A549 (cell line): ENCODE results near the gene GRIK1. TPM values are rescaled to one million over a fixed set of nuclear protein-coding genes. Genes with fewer than 3 reads are reported as not detected.

ENCODE experiments used
- ATAC-seq, 2 experiments: fragments of 200-7000 bp in 1 of 2; fragments of >200 bp in 1 of 2; cut with Nextera tagmentation in 1 of 2; cut with Tn5 transposase in 1 of 2; 3 replicates each; pipeline versions ENCODE4 v1.8.0 to v1.9.1; 2018 to 2020; ENCODE audit warnings: mild to moderate bottlenecking in 1 of 2, moderate library complexity in 1 of 2
- CTCF ChIA-PET: fragments of 300-600 bp; sonication (Branson Sonifier 250); formaldehyde crosslinking; extraction: SDS; loops from one replicate; lab custom pipeline; 2021; ENCODE audit warnings: antibody characterized with exemption, inconsistent platforms; lab: Yijun Ruan, JAX
- POLR2A ChIA-PET: fragments of 350-600 bp; formaldehyde crosslinking; extraction: SDS; loops from one replicate; lab custom pipeline; 2021; ENCODE audit warnings: antibody characterized with exemption, inconsistent platforms; lab: Yijun Ruan, JAX
- DNase-seq, 2 experiments: peaks; one replicate each; pipeline versions ENCODE4 v3.0.0 to v3.0.0-alpha.2; 2011 to 2016; ENCODE audit warnings: low read depth in 1 of 2, low spot score in 1 of 2
- FAIRE-seq: peaks from 2 replicates; lab custom pipeline; 2011; peaks lifted over from hg19 to GRCh38; lab: Jason Lieb, UNC
- H3K27ac ChIP-seq, 2 experiments: fragments of >200 bp; sonication (Bioruptor Twin); formaldehyde crosslinking; 3 replicates each; pipeline ENCODE4 v1.5.1; 2016 to 2017
- H3K4me1 ChIP-seq: fragments of >200 bp; sonication (Bioruptor Twin); formaldehyde crosslinking; 3 replicates; pipeline ENCODE4 v1.6.1; 2016
- H3K4me2 ChIP-seq: fragments of >200 bp; sonication (Bioruptor Twin); formaldehyde crosslinking; 3 replicates; pipeline ENCODE4 v1.6.1; 2016
- H3K4me3 ChIP-seq: fragments of >200 bp; sonication (Bioruptor Twin); formaldehyde crosslinking; 3 replicates; pipeline ENCODE4 v1.5.1; 2016
- H3K9me3 ChIP-seq: fragments of >200 bp; sonication (Bioruptor Twin); formaldehyde crosslinking; 3 replicates; pipeline ENCODE4 v1.6.1; 2016
- ATOH8 ChIP-seq: fragments of 250-450 bp; sonication (Bioruptor Pico); IDR thresholded peaks from 2 replicates; pipeline ENCODE4 v1.5.0; 2020; ENCODE audit warnings: low read depth, mild to moderate bottlenecking, moderate library complexity
- CEBPB ChIP-seq, 2 experiments: fragments of >200 bp in 1 of 2; sonication (Bioruptor Twin) in 1 of 2; formaldehyde crosslinking in 1 of 2; IDR thresholded peaks; 2 replicates each; pipeline ENCODE4 v1.6.1; 2012 to 2016
- EHMT2 ChIP-seq: fragments of 200-600 bp; sonication (generic); IDR thresholded peaks from 2 replicates; pipeline ENCODE4 v1.6.1; 2016; ENCODE audit warnings: antibody characterized with exemption, low read depth, mild to moderate bottlenecking, moderate library complexity
- EP300 ChIP-seq, 2 experiments: fragments of >200 bp; sonication (Bioruptor Twin); formaldehyde crosslinking; IDR thresholded peaks; 2 replicates in 1 of 2; 3 replicates in 1 of 2; pipeline ENCODE4 v1.6.1; 2016 to 2017
- HOXA7 ChIP-seq: fragments of 250-450 bp; sonication (Bioruptor Pico); IDR thresholded peaks from 2 replicates; pipeline ENCODE4 v1.5.0; 2020; ENCODE audit warnings: mild to moderate bottlenecking, moderate library complexity
- HOXB13 ChIP-seq: fragments of 250-450 bp; sonication (Bioruptor Pico); IDR thresholded peaks from 2 replicates; pipeline ENCODE4 v1.5.0; 2020; ENCODE audit warnings: low read depth, mild to moderate bottlenecking, moderate library complexity
- KDM5A ChIP-seq: fragments of 200-600 bp; sonication (generic); IDR thresholded peaks from 2 replicates; pipeline ENCODE4 v1.6.1; 2016; ENCODE audit warnings: antibody characterized with exemption, mild to moderate bottlenecking
- MAFK ChIP-seq: fragments of 450-650 bp; IDR thresholded peaks from 2 replicates; pipeline ENCODE4 v1.6.1; 2014; ENCODE audit not compliant: partially characterized antibody
- MYC ChIP-seq: IDR thresholded peaks from 2 replicates; pipeline ENCODE4 v1.6.1; 2012; ENCODE audit warnings: mild to moderate bottlenecking, inconsistent platforms, low read length, improper control_type of control experiment, borderline replicate concordance
- PHF8 ChIP-seq: fragments of 200-600 bp; sonication (generic); IDR thresholded peaks from 2 replicates; pipeline ENCODE4 v1.6.1; 2016; ENCODE audit warnings: low read depth, mild to moderate bottlenecking, antibody characterized with exemption, moderate library complexity, borderline replicate concordance
- POLR2AphosphoS2 ChIP-seq: conservative IDR thresholded peaks from 2 replicates; pipeline ENCODE4 v1.6.1; 2012; ENCODE audit warnings: low read length, improper control_type of control experiment, inconsistent platforms
- RARB ChIP-seq: fragments of 250-450 bp; sonication (Bioruptor Pico); IDR thresholded peaks from 2 replicates; pipeline ENCODE4 v1.8.0; 2021; ENCODE audit warnings: mild to moderate bottlenecking, moderate library complexity
- TFCP2L1 ChIP-seq: fragments of 250-450 bp; sonication (Bioruptor Pico); IDR thresholded peaks from 2 replicates; pipeline ENCODE4 v1.5.0; 2021; ENCODE audit warnings: mild to moderate bottlenecking
- TP53 ChIP-seq: fragments of 250-450 bp; sonication (Bioruptor Pico); IDR thresholded peaks from 2 replicates; pipeline ENCODE4 v1.5.0; 2021; ENCODE audit warnings: mild to moderate bottlenecking, moderate library complexity
- ZSCAN20 ChIP-seq: fragments of 250-450 bp; sonication (Bioruptor Pico); IDR thresholded peaks from 2 replicates; pipeline ENCODE4 v1.8.0; 2022; ENCODE audit warnings: mild to moderate bottlenecking, moderate library complexity
- WGBS: methylation state at CpG from one replicate; pipeline ENCODE4 v1.1.6; 2017; ENCODE audit errors: missing lambda C conversion rate; 5-methylcytosine and 5-hydroxymethylcytosine counted together
- polyA plus RNA-seq, 4 experiments: library from polyadenylated mRNA; depleted of rRNA in 3 of 4; stranded (reverse); fragments of >200 nt; fragmentation: RNase III in 1 of 4; extraction: RNeasy Plus Mini Kit Qiagen cat#74134 plus additional on column Dnase treatment in 1 of 4; gene quantifications; 2 replicates in 3 of 4; 3 replicates in 1 of 4; pipeline ENCODE4 v1.2.3, GENCODE V29; 2011 to 2017
- TF ChIP-seq, protein P1 (sequence below): fragments of 250-450 bp; sonication (Bioruptor Pico); IDR thresholded peaks from 2 replicates; pipeline ENCODE4 v1.5.0; 2021; ENCODE audit warnings: mild to moderate bottlenecking, moderate library complexity, borderline replicate concordance
- TF ChIP-seq, protein P2 (sequence below): fragments of >200 bp; sonication (Bioruptor Twin); formaldehyde crosslinking; IDR thresholded peaks from 2 replicates; pipeline ENCODE4 v1.6.1; 2016

The GRIK1 gene
- polyA plus RNA-seq, 2 of the 4 experiments (the other 2 are of a cell fraction), result not detected

DNA sequence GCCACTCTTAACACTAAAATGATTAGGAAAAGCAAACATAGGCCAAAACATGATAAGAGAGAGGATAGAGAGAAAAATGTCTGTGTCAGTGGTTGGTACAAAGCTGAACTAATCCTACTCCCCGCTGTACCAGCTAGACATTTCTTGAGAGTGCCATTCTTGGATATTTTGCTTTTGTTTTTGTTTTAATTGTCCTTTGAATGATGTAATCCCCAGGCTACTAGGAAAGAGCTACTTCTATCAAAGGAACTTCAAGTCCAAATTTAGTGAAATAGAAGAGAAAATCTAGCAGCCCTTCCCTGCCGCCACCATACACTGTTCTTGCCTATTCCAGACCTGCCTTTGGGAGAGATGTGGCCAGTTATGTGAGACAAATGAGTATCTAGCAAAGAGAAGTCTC, 269.6 kb downstream of the GRIK1 start:
- ChIA-PET CTCF (no interaction called here), POLR2A (no interaction called here)
- TF ChIP-seq HOXB13 (no peak), KDM5A (no peak)
- Histone ChIP-seq H3K4me3 (no peak overlapping the region), H3K4me1 (no peaks in the 10 kb centered on the region), H3K9me3 (no peaks in the 10 kb centered on the region), H3K27ac (no peak overlapping the region), H3K4me2 (no peak overlapping the region)
- FAIRE-seq, result no peak
- no peak for ATAC-seq
- no peak for DNase-seq
- 24% methylated on average over 2 of the region's 2 CpGs for WGBS

GRCh38 chr21:29669416-29669815, 270.4 kb downstream of the GRIK1 start:
- H3K4me1 ChIP-seq, result no peaks in the 10 kb centered on the region
- H3K27ac ChIP-seq, result no peak overlapping the region
- WGBS, result 5% methylated on average over 2 of the region's 2 CpGs
- FAIRE-seq (no peak), DNase-seq (no peak), ATAC-seq (no peak)
- POLR2A ChIA-PET, result no interaction called here
- H3K9me3 ChIP-seq, result no peaks in the 10 kb centered on the region
- no peak overlapping the region for H3K4me2 ChIP-seq
- TF ChIP-seq, protein P1, sequence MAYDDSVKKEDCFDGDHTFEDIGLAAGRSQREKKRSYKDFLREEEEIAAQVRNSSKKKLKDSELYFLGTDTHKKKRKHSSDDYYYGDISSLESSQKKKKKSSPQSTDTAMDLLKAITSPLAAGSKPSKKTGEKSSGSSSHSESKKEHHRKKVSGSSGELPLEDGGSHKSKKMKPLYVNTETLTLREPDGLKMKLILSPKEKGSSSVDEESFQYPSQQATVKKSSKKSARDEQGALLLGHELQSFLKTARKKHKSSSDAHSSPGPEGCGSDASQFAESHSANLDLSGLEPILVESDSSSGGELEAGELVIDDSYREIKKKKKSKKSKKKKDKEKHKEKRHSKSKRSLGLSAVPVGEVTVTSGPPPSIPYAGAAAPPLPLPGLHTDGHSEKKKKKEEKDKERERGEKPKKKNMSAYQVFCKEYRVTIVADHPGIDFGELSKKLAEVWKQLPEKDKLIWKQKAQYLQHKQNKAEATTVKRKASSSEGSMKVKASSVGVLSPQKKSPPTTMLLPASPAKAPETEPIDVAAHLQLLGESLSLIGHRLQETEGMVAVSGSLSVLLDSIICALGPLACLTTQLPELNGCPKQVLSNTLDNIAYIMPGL (CRISPR knock-in tag), result no peak
- TF ChIP-seq RARB (CRISPR knock-in tag) (no peak), ZSCAN20 (CRISPR knock-in tag) (no peak), MYC (no peak), POLR2AphosphoS2 (no peak)
- H3K4me3 ChIP-seq, result no peak overlapping the region
- CTCF ChIA-PET, result no interaction called here

DNA sequence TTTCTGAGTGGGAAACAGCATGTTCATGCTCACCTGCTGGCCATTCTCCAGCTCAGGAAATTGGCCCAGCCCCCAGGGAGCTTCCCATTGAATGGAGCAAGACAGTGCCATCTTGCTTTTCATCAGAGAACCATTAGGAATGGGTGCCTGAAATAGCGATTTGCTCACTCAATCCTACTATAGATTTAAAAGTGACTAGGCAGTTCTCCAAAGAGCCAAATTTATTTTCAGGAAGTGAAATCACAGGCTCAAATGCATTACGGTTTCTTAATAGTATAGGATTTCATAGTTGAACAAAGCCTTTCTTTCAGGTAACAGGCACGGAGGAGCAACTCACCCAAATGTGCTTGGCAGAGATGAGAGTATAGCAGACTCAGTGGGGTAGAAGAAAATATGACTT, 272.1 kb downstream of the GRIK1 start:
- Histone ChIP-seq H3K27ac (no peak overlapping the region), H3K9me3 (no peaks in the 10 kb centered on the region), H3K4me3 (no peak overlapping the region)
- 45% methylated on average over 3 of the region's 3 CpGs for WGBS
- ATAC-seq (no peak), FAIRE-seq (no peak), DNase-seq (no peak)
- POLR2A ChIA-PET, result no interaction called here
- TF ChIP-seq ATOH8 (CRISPR knock-in tag) (no peak), EP300 (IDR thresholded peaks at IDR 0.05) (no peak), PHF8 (no peak), TP53 (no peak)
- TF ChIP-seq, protein P2, sequence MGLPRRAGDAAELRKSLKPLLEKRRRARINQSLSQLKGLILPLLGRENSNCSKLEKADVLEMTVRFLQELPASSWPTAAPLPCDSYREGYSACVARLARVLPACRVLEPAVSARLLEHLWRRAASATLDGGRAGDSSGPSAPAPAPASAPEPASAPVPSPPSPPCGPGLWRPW, result no peak
- TF ChIP-seq, all 56 proteins: peak for 0
- CTCF ChIA-PET, result no interaction called here
- Histone ChIP-seq H3K4me1 (no peaks in the 10 kb centered on the region), H3K4me2 (no peak overlapping the region)

DNA sequence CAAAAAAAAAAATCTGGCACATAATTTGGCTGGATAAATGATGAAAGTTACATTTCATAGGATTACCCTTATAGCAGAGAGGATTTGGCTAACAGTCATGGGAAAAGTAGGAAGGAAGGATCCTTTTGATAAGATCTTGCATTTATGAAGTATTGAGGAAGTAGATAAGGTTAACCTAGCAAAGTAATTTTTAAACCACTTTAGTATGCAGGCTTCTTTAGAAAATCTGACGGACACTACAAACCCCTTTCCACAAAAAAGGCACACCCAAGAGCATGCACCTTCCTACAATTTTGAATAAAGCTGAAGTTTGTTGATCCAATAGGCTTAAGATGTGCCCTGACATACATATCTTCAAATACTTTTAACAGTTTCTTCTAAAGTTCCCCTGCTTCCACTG, 275.2 kb downstream of the GRIK1 start:
- ATAC-seq (no peak), DNase-seq (no peak), FAIRE-seq (no peak)
- H3K4me3 ChIP-seq, result no peak overlapping the region
- H3K4me2 ChIP-seq, result no peak overlapping the region
- WGBS, result 64% methylated on average over 1 of the region's 1 CpG
- TF ChIP-seq MAFK (no peak), TP53 (no peak), CEBPB (IDR thresholded peaks at IDR 0.05) (no peak), HOXA7 (CRISPR knock-in tag) (no peak), TFCP2L1 (no peak), HOXB13 (no peak), EHMT2 (no peak)
- H3K4me1 ChIP-seq, result no peaks in the 10 kb centered on the region
- no peak overlapping the region for H3K27ac ChIP-seq
- POLR2A ChIA-PET, result no interaction called here
- CTCF ChIA-PET, result no interaction called here
- no peaks in the 10 kb centered on the region for H3K9me3 ChIP-seq
